MM.1S (cell line): ENCODE results near the gene SNX25.
A peak's percentile ranks its signal among the peaks of the same experiment; 100 is the strongest.
"Not testable (repeated sequence)": the region's sequence is repeated elsewhere in the genome, so short reads cannot be mapped to it uniquely, and the experiment has no call there.

ENCODE experiments used
- DNase-seq: peaks from one replicate; pipeline ENCODE4 v3.0.0-alpha.2; 2015
- H2AFZ ChIP-seq: fragments of 300-600 bp; sonication (generic); 2 replicates; pipeline ENCODE4 v1.6.0; 2016; ENCODE audit warnings: antibody characterized with exemption, low read length
- H3F3A ChIP-seq: fragments of 300-600 bp; sonication (generic); 2 replicates; pipeline ENCODE4 v1.6.1; 2016; ENCODE audit warnings: mild to moderate bottlenecking, antibody characterized with exemption, low read length, moderate library complexity, mixed read lengths; ENCODE audit not compliant: insufficient read depth
- H3K27ac ChIP-seq: fragments of 300-600 bp; sonication (generic); 2 replicates; pipeline ENCODE4 v1.5.1; 2016; ENCODE audit warnings: mild to moderate bottlenecking, low read length
- H3K27me3 ChIP-seq: fragments of 300-600 bp; sonication (generic); replicated peaks from 2 replicates; pipeline ENCODE4 v1.6.0; 2016; ENCODE audit warnings: low read length; ENCODE audit not compliant: insufficient read depth
- H3K36me3 ChIP-seq: fragments of 300-600 bp; sonication (generic); replicated peaks from 2 replicates; pipeline ENCODE4 v1.6.1; 2016; ENCODE audit warnings: mild to moderate bottlenecking, low read length, mixed read lengths; ENCODE audit not compliant: insufficient read depth
- H3K4me1 ChIP-seq: fragments of 300-600 bp; sonication (generic); 2 replicates; pipeline ENCODE4 v1.6.1; 2016; ENCODE audit warnings: low read length, mixed read lengths
- H3K4me2 ChIP-seq: fragments of 300-600 bp; sonication (generic); 2 replicates; pipeline ENCODE4 v1.6.0; 2016; ENCODE audit warnings: low read depth, low read length
- H3K4me3 ChIP-seq: fragments of 300-600 bp; sonication (generic); 2 replicates; pipeline ENCODE4 v1.5.1; 2016; ENCODE audit warnings: low read length, mixed read lengths
- H3K79me2 ChIP-seq: fragments of 300-600 bp; sonication (generic); 2 replicates; pipeline ENCODE4 v1.6.1; 2016; ENCODE audit warnings: mixed run types, low read length, mixed read lengths
- H3K9ac ChIP-seq: fragments of 300-600 bp; sonication (generic); 2 replicates; pipeline ENCODE4 v1.6.1; 2016; ENCODE audit warnings: low read length, mixed read lengths
- H3K9me2 ChIP-seq: fragments of 300-600 bp; sonication (generic); replicated peaks from 2 replicates; pipeline ENCODE4 v1.6.1; 2016; ENCODE audit warnings: mild to moderate bottlenecking, low read length, mixed read lengths; ENCODE audit not compliant: insufficient read depth
- H3K9me3 ChIP-seq: fragments of 300-600 bp; sonication (generic); replicated peaks from 2 replicates; pipeline ENCODE4 v1.6.1; 2016; ENCODE audit warnings: mild to moderate bottlenecking, low read length, mixed read lengths; ENCODE audit not compliant: insufficient read depth
- H4K20me1 ChIP-seq: fragments of 300-600 bp; sonication (generic); 2 replicates; pipeline ENCODE4 v1.6.1; 2016; ENCODE audit warnings: mild to moderate bottlenecking, low read length, moderate library complexity, mixed read lengths; ENCODE audit not compliant: insufficient read depth
- CTCF ChIP-seq: fragments of 300-600 bp; sonication (generic); IDR thresholded peaks from 2 replicates; pipeline ENCODE4 v1.5.1; 2016; ENCODE audit warnings: antibody characterized with exemption, low read length, mixed read lengths
- EZH2 ChIP-seq: fragments of 300-600 bp; sonication (generic); optimal IDR thresholded peaks from 2 replicates; pipeline ENCODE3; 2017; ENCODE audit warnings: low read depth, mild to moderate bottlenecking, antibody characterized with exemption, low read length, mixed read lengths
- EZH2phosphoT487 ChIP-seq: fragments of 300-600 bp; sonication (generic); IDR thresholded peaks from 2 replicates; pipeline ENCODE4 v1.6.1; 2018; ENCODE audit warnings: antibody characterized with exemption, low read length

Gene SNX25

DNA sequence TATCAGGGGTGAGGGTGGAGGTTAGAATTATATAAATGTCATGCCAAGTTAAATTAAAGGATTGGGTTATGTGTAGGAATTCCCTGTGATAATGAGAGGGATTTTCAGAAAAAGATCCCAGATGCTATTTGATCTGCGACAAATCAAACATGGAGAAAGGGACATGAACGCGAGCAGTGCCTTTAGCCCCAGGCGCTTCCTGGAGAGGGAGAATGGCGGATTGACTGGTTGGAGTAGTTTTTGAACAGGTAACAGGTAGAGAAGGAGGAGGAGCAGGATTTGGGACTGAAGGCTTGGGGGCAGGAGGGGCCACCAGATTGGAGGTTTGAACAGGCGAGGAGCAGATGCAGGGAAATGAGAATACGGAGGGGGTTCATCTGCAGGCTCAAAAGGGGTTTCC, 119.2 kb downstream of the SNX25 start:
- no peak overlapping the region for H3K27ac ChIP-seq
- peaks cover 20% of the 10 kb centered on the region for H3F3A ChIP-seq
- H3K4me2 ChIP-seq = no peak overlapping the region
- H3K9ac ChIP-seq = no peak overlapping the region
- no peak overlapping the region for H3K4me3 ChIP-seq
- peaks cover 30% of the 10 kb centered on the region for H3K4me1 ChIP-seq
- no peaks in the 10 kb centered on the region; the same call in 1 of the 2 replicates for H3K36me3 ChIP-seq
- H3K9me2 ChIP-seq = no peaks in the 10 kb centered on the region
- DNase-seq = no peak
- no peak overlapping the region for H2AFZ ChIP-seq
- no peaks in the 10 kb centered on the region for H3K27me3 ChIP-seq
- peaks cover 21% of the 10 kb centered on the region for H3K79me2 ChIP-seq
- no peaks in the 10 kb centered on the region for H4K20me1 ChIP-seq
- TF ChIP-seq EZH2 (no peak), CTCF (no peak), EZH2phosphoT487 (no peak)
- no peaks in the 10 kb centered on the region for H3K9me3 ChIP-seq

DNA sequence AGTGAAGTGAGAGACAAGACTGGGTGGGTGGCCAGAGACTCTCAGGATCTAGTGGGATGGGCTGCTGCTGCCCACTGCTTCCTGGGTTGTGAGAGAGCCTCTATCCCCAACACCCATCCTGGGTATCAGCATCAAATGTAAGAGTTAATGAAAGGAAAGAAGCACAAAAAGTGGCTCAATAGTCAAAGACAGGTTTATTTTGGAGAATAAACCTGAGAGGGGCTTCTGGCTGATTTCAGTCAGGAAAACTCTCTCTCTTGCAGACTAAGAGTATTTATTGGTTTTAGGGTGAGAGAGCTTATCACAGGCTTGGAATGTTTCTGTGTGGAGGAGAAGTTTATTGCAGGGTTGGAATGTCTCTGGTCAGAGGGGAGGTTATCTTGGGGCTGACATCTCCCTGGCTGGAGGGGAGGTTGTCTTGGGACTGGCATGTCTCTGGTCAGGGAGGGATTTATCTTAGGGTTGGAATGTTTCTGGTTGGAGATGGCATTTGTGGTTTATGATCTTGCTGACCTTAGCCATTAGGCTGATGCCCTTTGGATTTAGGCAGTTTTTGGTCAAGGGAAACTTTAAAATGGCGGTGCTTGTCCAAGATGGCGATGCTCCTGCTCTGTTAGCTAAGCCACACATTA, 120.6 kb downstream of the SNX25 start:
- H3K4me3 ChIP-seq, H3K9me2 ChIP-seq, H3K27me3 ChIP-seq, H3K4me2 ChIP-seq, H3K36me3 ChIP-seq, H4K20me1 ChIP-seq, H2AFZ ChIP-seq, H3K9ac ChIP-seq, H3K27ac ChIP-seq, DNase-seq, H3K9me3 ChIP-seq: not testable (repeated sequence)
- peaks cover 42% of the 10 kb centered on the region for H3K4me1 ChIP-seq
- peaks cover 27% of the 10 kb centered on the region for H3F3A ChIP-seq
- H3K79me2 ChIP-seq = peaks cover 30% of the 10 kb centered on the region

DNA sequence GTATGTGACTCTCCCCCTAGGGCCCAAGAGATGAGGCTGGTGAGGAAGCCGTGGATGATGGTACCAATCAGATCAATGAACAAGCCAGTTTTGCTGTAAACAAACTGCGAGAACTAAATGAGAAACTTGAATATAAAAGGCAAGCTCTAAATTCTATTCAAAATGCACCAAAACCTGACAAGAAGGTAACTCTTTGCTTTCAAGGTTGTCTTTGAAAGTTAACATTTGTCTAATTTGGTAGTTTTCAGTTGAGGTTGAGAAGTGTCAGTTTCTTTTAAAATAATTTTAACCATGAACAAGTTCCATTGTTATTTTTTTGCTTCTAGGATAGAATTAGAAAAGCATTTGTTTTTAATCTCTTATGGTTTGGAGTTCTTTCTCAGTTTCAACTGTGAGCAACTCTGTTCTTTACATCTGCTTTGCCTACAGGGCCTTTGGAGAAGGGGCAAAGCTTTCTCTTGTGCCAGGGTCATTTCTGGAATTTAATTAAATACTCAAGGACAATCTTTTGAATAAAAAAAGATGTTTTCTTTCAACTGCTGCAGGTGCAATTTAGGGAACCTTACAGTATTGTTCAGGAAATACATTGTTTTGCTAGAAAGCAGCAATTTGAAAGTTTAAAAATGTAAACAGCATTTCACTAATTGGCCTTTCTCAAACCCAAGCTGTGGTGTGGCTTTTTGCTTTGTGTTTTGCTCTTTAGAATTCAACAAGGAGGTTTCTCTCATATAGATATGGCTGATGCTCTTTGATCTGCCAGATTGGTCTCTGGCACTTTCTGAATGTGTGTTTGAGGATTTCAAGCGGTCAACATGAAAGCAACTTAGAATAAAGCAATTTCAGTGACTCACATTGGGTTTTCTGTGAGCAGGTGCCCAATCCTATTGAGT, 123.4 kb downstream of the SNX25 start:
- H3F3A ChIP-seq = peaks cover 27% of the 10 kb centered on the region
- H3K27ac ChIP-seq = peak overlapping the region; percentile 83
- DNase-seq = peak; percentile 89
- TF ChIP-seq EZH2 (no peak), EZH2phosphoT487 (no peak), CTCF (no peak)
- no peaks in the 10 kb centered on the region for H3K27me3 ChIP-seq
- H3K36me3 ChIP-seq = no peaks in the 10 kb centered on the region; the same call in 1 of the 2 replicates
- H3K4me3 ChIP-seq = peak overlapping the region; percentile 27
- H4K20me1 ChIP-seq = no peaks in the 10 kb centered on the region
- peak overlapping the region; percentile 76 for H3K4me2 ChIP-seq
- H3K9me3 ChIP-seq = no peaks in the 10 kb centered on the region
- peak overlapping the region; percentile 38; the same call in 1 of the 2 replicates for H3K9ac ChIP-seq
- peaks cover 44% of the 10 kb centered on the region for H3K79me2 ChIP-seq
- peaks cover 59% of the 10 kb centered on the region for H3K4me1 ChIP-seq
- H2AFZ ChIP-seq = no peak overlapping the region
- H3K9me2 ChIP-seq = no peaks in the 10 kb centered on the region
